ENCODE data around the gene PRSS2.

GRCh38 chr7:142792129-142792528, 21.4 kb downstream of the PRSS2 start:
- TF ChIP-seq POLR2AphosphoS5 (IDR thresholded peaks at IDR 0.05; ENCODE audit: low read depth, low read length) (no peak), CTCF (IDR thresholded peaks at IDR 0.05) (no peak), CHD2 (IDR thresholded peaks at IDR 0.05; ENCODE audit: low read length, partially characterized antibody) (no peak), JUND (IDR thresholded peaks at IDR 0.05) (no peak)
